ENCODE data around the gene CHST11.

DNA sequence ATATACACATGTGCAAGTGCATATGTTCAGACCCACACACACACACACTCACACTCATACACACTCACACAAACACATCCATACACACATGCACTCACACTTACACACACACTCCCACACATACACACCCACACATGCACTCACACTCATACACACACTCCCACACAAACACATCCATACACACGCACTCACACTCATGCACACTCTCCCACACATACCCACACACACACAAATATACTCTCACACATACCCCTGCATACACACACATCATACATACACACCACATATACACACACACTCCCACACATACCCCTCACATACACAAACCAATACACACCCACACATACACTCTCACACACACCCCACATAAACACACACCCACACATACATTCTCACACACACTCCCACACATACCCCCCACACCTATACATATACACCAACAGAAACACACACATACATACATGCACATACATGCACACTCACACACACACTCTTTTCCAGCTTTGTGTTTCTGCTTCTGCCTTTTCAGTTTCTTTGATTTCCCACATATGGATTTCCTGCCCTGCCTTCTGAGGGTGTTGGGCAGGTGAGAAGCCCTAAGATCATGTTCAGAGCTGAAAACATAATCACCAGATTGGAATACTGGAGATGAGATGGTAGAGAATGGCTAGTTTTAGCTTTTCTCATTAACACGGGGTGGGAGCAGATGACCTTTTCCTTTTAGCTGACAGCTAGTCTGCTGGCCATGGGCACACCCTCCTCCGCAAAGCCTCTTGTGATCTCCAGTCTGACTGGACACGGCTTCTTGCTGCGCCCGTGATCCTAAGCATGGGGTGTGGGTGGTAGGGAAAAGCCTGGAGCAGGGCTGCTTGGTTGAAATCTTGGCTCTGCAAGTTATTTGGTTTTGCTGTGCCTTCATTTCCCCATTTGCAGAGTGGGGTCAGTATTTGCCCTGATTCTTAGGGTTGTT lies 214.0 kb downstream of the CHST11 start:
- TF ChIP-seq, protein P1, sequence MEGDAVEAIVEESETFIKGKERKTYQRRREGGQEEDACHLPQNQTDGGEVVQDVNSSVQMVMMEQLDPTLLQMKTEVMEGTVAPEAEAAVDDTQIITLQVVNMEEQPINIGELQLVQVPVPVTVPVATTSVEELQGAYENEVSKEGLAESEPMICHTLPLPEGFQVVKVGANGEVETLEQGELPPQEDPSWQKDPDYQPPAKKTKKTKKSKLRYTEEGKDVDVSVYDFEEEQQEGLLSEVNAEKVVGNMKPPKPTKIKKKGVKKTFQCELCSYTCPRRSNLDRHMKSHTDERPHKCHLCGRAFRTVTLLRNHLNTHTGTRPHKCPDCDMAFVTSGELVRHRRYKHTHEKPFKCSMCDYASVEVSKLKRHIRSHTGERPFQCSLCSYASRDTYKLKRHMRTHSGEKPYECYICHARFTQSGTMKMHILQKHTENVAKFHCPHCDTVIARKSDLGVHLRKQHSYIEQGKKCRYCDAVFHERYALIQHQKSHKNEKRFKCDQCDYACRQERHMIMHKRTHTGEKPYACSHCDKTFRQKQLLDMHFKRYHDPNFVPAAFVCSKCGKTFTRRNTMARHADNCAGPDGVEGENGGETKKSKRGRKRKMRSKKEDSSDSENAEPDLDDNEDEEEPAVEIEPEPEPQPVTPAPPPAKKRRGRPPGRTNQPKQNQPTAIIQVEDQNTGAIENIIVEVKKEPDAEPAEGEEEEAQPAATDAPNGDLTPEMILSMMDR (IDR thresholded peaks at IDR 0.05 in 8 of 11, conservative IDR thresholded peaks at IDR 0.05 in 3 of 11), result no peak
- peak in 1 of 3 donors; percentile 10 for TF ChIP-seq POLR2AphosphoS5 (IDR thresholded peaks at IDR 0.05)

All from spleen (tissue), 7 donors.